H9 (cell line): ENCODE results near the gene PPP1R14C. TPM values are rescaled to one million over a fixed set of nuclear protein-coding genes. Genes with fewer than 3 reads are reported as not detected.

Experiments used
- DNase-seq: peaks from one replicate; pipeline ENCODE4 v3.0.0-alpha.2; 2017
- H2AFZ ChIP-seq: one replicate; pipeline ENCODE4 v1.6.1; 2013; ENCODE audit warnings: mild to moderate bottlenecking, low read length, control low read depth, moderate library complexity
- H2AK5ac ChIP-seq: 2 replicates; pipeline ENCODE4 v1.6.1; 2013; ENCODE audit warnings: low read length, control low read depth, mixed read lengths; ENCODE audit not compliant: insufficient read length
- H2BK120ac ChIP-seq: one replicate; pipeline ENCODE4 v1.6.1; 2013; ENCODE audit warnings: low read depth, mild to moderate bottlenecking, low read length, control low read depth, inconsistent platforms; ENCODE audit not compliant: poor library complexity, severe bottlenecking
- H2BK12ac ChIP-seq: 2 replicates; pipeline ENCODE4 v1.6.1; 2013; ENCODE audit warnings: low read length, control low read depth, mixed read lengths, low read depth; ENCODE audit not compliant: insufficient read length
- H2BK15ac ChIP-seq: 2 replicates; pipeline ENCODE4 v1.6.1; 2013; ENCODE audit warnings: low read depth, low read length, control low read depth
- H2BK20ac ChIP-seq: one replicate; pipeline ENCODE4 v1.6.1; 2013; ENCODE audit warnings: low read depth, mild to moderate bottlenecking, low read length, control low read depth, inconsistent platforms; ENCODE audit not compliant: poor library complexity, severe bottlenecking
- H2BK5ac ChIP-seq: 2 replicates; pipeline ENCODE4 v1.6.1; 2013; ENCODE audit warnings: low read length, control low read depth, mixed read lengths; ENCODE audit not compliant: insufficient read length
- H3K14ac ChIP-seq: 2 replicates; pipeline ENCODE4 v1.6.1; 2013; ENCODE audit warnings: low read length, control low read depth; ENCODE audit not compliant: insufficient read depth
- H3K18ac ChIP-seq: 2 replicates; pipeline ENCODE4 v1.6.1; 2013; ENCODE audit warnings: low read depth, mild to moderate bottlenecking, mixed read lengths, low read length, control low read depth; ENCODE audit not compliant: insufficient read length
- H3K23ac ChIP-seq: 2 replicates; pipeline ENCODE4 v1.6.1; 2013; ENCODE audit warnings: low read length, control low read depth, mixed read lengths, low read depth; ENCODE audit not compliant: insufficient read length
- H3K23me2 ChIP-seq: 2 replicates; pipeline ENCODE4 v1.6.1; 2013; ENCODE audit warnings: low read depth, mild to moderate bottlenecking, mixed read lengths, low read length, control low read depth; ENCODE audit not compliant: insufficient read length, poor library complexity, severe bottlenecking
- H3K27ac ChIP-seq: 2 replicates; pipeline ENCODE4 v1.5.1; 2013; ENCODE audit warnings: low read length, control low read depth, mixed read lengths, low read depth; ENCODE audit not compliant: insufficient read length
- H3K27me3 ChIP-seq: 2 replicates; pipeline ENCODE4 v1.6.1; 2013; ENCODE audit warnings: low read length, control low read depth, inconsistent platforms; ENCODE audit not compliant: insufficient read depth
- H3K4ac ChIP-seq: 2 replicates; pipeline ENCODE4 v1.6.1; 2013; ENCODE audit warnings: low read depth, mild to moderate bottlenecking, control low read depth, inconsistent platforms, low read length, moderate library complexity
- H3K4me1 ChIP-seq: 2 replicates; pipeline ENCODE4 v1.6.1; 2013; ENCODE audit warnings: low read length, control low read depth, inconsistent platforms; ENCODE audit not compliant: insufficient read depth
- H3K4me2 ChIP-seq: 2 replicates; pipeline ENCODE4 v1.6.1; 2013; ENCODE audit warnings: low read length, control low read depth, mixed read lengths; ENCODE audit not compliant: insufficient read length, insufficient read depth
- H3K56ac ChIP-seq: 2 replicates; pipeline ENCODE4 v1.6.1; 2013; ENCODE audit warnings: low read depth, mild to moderate bottlenecking, mixed read lengths, low read length, control low read depth; ENCODE audit not compliant: insufficient read length
- H3K79me1 ChIP-seq: 2 replicates; pipeline ENCODE4 v1.6.1; 2013; ENCODE audit warnings: low read depth, mild to moderate bottlenecking, moderate library complexity, low read length, control low read depth, inconsistent platforms; ENCODE audit not compliant: insufficient read depth, poor library complexity, severe bottlenecking
- H3K79me2 ChIP-seq: 2 replicates; pipeline ENCODE4 v1.6.1; 2013; ENCODE audit warnings: low read length, control low read depth, inconsistent platforms; ENCODE audit not compliant: insufficient read depth
- H3K9ac ChIP-seq: 2 replicates; pipeline ENCODE4 v1.6.1; 2013; ENCODE audit warnings: low read length, control low read depth, mixed read lengths; ENCODE audit not compliant: insufficient read length; ENCODE audit errors: extremely low read depth
- H3K9me3 ChIP-seq: one replicate; pipeline ENCODE4 v1.6.1; 2013; ENCODE audit warnings: low read depth, low read length, inconsistent platforms; ENCODE audit not compliant: control insufficient read depth
- H3T11ph ChIP-seq: one replicate; pipeline ENCODE4 v1.6.1; 2013; ENCODE audit warnings: mild to moderate bottlenecking, low read length, control low read depth, inconsistent platforms
- H4K20me1 ChIP-seq: one replicate; pipeline ENCODE4 v1.6.1; 2013; ENCODE audit not compliant: control insufficient read depth, insufficient read length, insufficient read depth
- H4K5ac ChIP-seq: 2 replicates; pipeline ENCODE4 v1.6.1; 2013; ENCODE audit warnings: low read depth, mild to moderate bottlenecking, mixed read lengths, low read length, control low read depth; ENCODE audit not compliant: insufficient read length
- H4K8ac ChIP-seq: replicated peaks from 2 replicates; pipeline ENCODE4 v1.6.1; 2013; ENCODE audit warnings: low read length, control low read depth, mixed read lengths, low read depth; ENCODE audit not compliant: insufficient read length
- H4K91ac ChIP-seq: 2 replicates; pipeline ENCODE4 v1.6.1; 2013; ENCODE audit warnings: low read depth, mild to moderate bottlenecking, moderate library complexity, mixed read lengths, low read length, control low read depth; ENCODE audit not compliant: insufficient read length
- H3K27ac Mint-ChIP-seq, 3 experiments: 2 replicates in 2 of 3; 3 replicates in 1 of 3; pipeline ENCODE4 v1.8.0; 2020 to 2021; ENCODE audit warnings: mixed read lengths in 3 of 3, mild to moderate bottlenecking in 1 of 3, moderate library complexity in 1 of 3
- H3K27me3 Mint-ChIP-seq: 2 replicates; pipeline ENCODE4 v1.8.0; 2021; ENCODE audit warnings: low read depth, mild to moderate bottlenecking, moderate library complexity, mixed read lengths
- H3K36me3 Mint-ChIP-seq, 3 experiments: 2 replicates in 2 of 3; 3 replicates in 1 of 3; pipeline ENCODE4 v1.8.0; 2020 to 2021; ENCODE audit warnings: low read depth in 3 of 3, mixed read lengths in 3 of 3; ENCODE audit not compliant: insufficient read depth in 1 of 3
- H3K4me1 Mint-ChIP-seq, 2 experiments: 2 replicates each; pipeline ENCODE4 v1.8.0; 2020; ENCODE audit warnings: mixed read lengths in 2 of 2
- H3K4me3 Mint-ChIP-seq, 2 experiments: 2 replicates in 1 of 2; 3 replicates in 1 of 2; pipeline ENCODE4 v1.8.0; 2020 to 2021; ENCODE audit warnings: mild to moderate bottlenecking in 2 of 2, mixed read lengths in 2 of 2, moderate library complexity in 1 of 2
- H3K9me3 Mint-ChIP-seq, 2 experiments: 2 replicates in 1 of 2; 3 replicates in 1 of 2; pipeline ENCODE4 v1.8.0; 2020; ENCODE audit warnings: mild to moderate bottlenecking in 2 of 2, mixed read lengths in 2 of 2, moderate library complexity in 1 of 2
- CTCF ChIP-seq: fragments of 200-600 bp; sonication (generic); conservative IDR thresholded peaks from 3 replicates; pipeline ENCODE4 v1.8.0; 2021; ENCODE audit warnings: antibody characterized with exemption, mild to moderate bottlenecking
- WGBS: extraction: QIAGEN DNeasy Blood & Tissue Kit; methylation state at CpG from one replicate; pipeline ENCODE4 v1.1.7; 2013; ENCODE audit warnings: missing lambda C conversion rate, low lambda C conversion rate, mixed read lengths; ENCODE audit not compliant: insufficient read length; ENCODE audit errors: extremely low coverage; 5-methylcytosine and 5-hydroxymethylcytosine counted together
- total RNA-seq: library from RNA; stranded (reverse); gene quantifications from 2 replicates; pipeline ENCODE4 v1.2.1, GENCODE V29; 2021

Gene PPP1R14C
- total RNA-seq, 1 experiment from 2014 or later = 0.37 TPM

- Histone ChIP-seq H3K4me2 (no peak overlapping the region), H3K14ac (no peak overlapping the region), H3K23ac (no peak overlapping the region), H4K8ac (no peak overlapping the region), H3K27ac (no peak overlapping the region), H2AK5ac (no peak overlapping the region), H3K79me1 (no peaks in the 10 kb centered on the region), H3K27me3 (no peaks in the 10 kb centered on the region; the same call in 1 of the 2 replicates), H3K9ac (no peak overlapping the region), H3K79me2 (no peaks in the 10 kb centered on the region), H3K4me1 (no peaks in the 10 kb centered on the region), H4K20me1 (no peaks in the 10 kb centered on the region), H3K18ac (no peak overlapping the region), H3K9me3 (no peaks in the 10 kb centered on the region), H3K56ac (no peak overlapping the region), H2AFZ (no peak overlapping the region), H2BK12ac (no peak overlapping the region), H3T11ph (no peak overlapping the region), H3K23me2 (no peaks in the 10 kb centered on the region), H2BK5ac (no peak overlapping the region), H4K5ac (no peak overlapping the region), H4K91ac (no peak overlapping the region), H2BK15ac (no peak overlapping the region), H2BK20ac (no peak overlapping the region), H3K4ac (no peak overlapping the region), H2BK120ac (no peak overlapping the region)
- Mint-ChIP-seq H3K27me3 (peaks cover 52% of the 10 kb centered on the region), H3K27ac (no peak overlapping the region), H3K36me3 (no peaks in the 10 kb centered on the region), H3K4me3 (no peak overlapping the region), H3K9me3 (peaks cover 0 to 4% of the 10 kb centered on the region in 2 experiments; a peak in 1 of 5 replicates), H3K4me1 (peaks cover 8 to 15% of the 10 kb centered on the region in 2 experiments; a peak in 3 of 4 replicates)
- WGBS = no CpG with 5 or more reads among the region's 5 CpGs
- TF ChIP-seq CTCF = no peak
- DNase-seq = no peak
Measured at GRCh38 chr6:150233843-150234269, 91.0 kb downstream of the PPP1R14C start.
